ENCODE data around the gene STX2. TPM values are rescaled to one million over a fixed set of nuclear protein-coding genes. Genes with fewer than 3 reads are reported as not detected.

Gene STX2
- total RNA-seq, 3 donors from 2014 or later: 12.2 to 13.4 (median 12.7) TPM

DNA sequence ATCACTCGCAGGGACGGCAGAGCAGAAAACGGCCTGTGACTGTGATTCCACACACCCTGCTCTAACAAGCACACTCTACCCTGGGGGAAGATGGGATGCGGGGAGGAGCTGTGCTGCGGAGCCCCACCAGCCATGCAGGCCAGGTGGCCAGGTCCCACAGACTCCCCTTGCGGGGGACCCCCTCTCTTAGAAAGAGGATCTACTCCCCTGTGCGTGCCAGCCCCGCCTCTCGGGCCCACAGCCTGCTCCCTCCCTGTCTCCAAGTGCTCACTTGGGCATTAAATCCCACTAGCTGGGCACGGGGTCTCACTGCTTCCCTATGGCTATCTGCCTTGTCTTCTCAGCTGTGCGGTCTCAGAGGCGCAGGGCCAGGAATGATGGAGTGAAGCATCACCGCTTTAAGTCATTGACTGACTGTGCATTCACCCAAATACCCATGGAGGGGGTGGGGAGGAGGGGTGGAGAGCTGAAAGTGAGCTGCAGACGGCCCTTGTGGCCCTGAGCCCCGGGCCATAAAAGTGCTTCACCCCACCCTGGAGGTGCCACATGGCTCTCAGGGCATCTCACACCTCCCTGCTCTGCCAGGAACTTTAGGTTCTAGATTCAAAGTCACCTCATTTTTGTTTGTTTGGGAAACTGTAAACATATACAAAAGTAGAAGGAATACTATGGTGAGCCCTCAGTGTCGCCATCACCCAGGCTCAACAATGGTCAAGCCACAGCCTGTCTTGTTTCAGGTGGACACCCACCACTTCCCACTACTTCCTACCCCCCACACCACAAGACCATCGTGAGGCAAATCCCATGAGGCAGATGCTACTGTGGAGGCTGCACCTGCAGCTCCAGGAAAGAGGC, 9.4 kb downstream of the STX2 start:
- Mint-ChIP-seq H3K4me1 (ENCODE audit: low read depth) (peaks cover 20% of the 10 kb centered on the region), H3K4me3 (no peak overlapping the region), H3K9me3 (no peaks in the 10 kb centered on the region), H3K36me3 (ENCODE audit: insufficient read depth) (peaks cover 2% of the 10 kb centered on the region), H3K27me3 (ENCODE audit: low read depth) (no peaks in the 10 kb centered on the region)
- ATAC-seq: no peak
- DNase-seq: no peak

DNA sequence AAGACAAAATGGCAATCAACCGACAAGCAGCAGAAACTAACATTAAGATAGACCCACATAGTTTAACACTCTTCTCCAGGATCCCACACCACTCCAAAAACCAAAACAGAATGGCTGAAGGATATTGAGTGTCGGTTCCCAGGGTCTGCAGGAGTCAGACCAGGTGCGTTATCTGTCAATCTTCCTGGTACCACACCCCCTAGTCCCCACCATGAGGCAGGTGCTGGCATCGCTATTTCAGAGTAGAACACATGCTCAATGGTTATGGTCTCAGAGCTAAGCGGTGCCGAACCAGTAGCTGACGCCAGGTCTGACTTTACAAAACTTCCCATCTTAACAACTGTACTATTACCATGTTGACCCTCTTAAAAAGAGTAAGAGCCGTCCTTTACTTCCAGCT, 10.2 kb downstream of the STX2 start:
- Mint-ChIP-seq H3K9me3 (no peaks in the 10 kb centered on the region), H3K36me3 (ENCODE audit: insufficient read depth) (peaks cover 2% of the 10 kb centered on the region), H3K27me3 (ENCODE audit: low read depth) (no peaks in the 10 kb centered on the region), H3K4me1 (ENCODE audit: low read depth) (peaks cover 20% of the 10 kb centered on the region), H3K4me3 (no peak overlapping the region)
- no peak for ATAC-seq
- DNase-seq: no peak

DNA sequence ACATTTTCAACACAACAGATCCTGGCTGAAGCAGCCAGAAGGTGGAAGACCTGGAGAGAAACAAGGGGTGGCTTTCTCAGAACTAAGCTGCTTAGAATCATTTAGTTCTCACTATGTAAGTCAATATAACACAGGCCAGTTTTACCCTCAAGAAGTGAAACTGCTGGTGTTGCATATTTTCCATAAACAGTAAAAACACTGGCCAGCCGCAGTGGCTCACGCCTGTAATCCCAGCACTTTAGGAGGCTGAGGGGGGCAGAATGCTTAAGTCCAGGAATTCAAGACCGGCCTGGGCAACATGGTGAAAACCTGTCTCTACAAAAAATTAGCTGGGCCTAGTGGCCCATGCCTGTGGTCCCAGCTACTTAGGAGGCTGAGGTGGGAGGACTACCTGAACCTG, 11.6 kb downstream of the STX2 start:
- Mint-ChIP-seq H3K27me3 (ENCODE audit: low read depth) (no peaks in the 10 kb centered on the region), H3K4me3 (no peak overlapping the region), H3K9me3 (no peaks in the 10 kb centered on the region), H3K36me3 (ENCODE audit: insufficient read depth) (peaks cover 4% of the 10 kb centered on the region), H3K4me1 (ENCODE audit: low read depth) (peaks cover 11% of the 10 kb centered on the region)
- DNase-seq (no peak), ATAC-seq (no peak)

DNA sequence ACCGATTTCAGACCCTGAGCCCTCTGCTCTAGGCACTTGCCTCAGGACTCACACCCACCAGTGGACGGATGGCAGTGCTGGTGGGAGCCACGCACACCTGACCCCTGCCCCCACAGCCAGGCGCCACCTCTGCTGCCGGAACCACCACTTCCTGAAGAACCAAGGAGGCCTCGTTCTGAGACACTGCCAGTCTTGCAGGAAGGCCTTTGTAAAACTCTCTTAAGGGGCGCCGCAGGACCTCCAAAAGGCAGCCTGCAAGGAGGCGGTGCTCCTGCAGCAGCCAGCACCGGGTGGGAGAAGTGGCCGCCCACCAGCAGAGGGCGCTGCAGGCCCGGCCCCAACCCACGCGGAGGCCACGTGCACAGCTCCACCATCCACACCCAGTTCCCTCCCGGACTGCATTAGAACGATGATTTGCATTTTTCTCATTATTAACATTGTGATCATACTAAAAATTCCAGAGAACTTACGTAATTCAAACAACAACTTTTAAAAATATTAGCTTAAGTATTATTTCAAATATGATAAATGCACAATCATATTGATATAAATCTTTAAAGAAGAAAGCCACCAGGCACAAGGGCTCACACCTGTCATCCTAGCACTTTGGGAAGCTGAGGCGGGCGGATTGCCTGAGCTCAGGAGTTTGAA, 12.8 kb downstream of the STX2 start:
- peaks cover 4% of the 10 kb centered on the region for H3K36me3 Mint-ChIP-seq (ENCODE audit: insufficient read depth)
- DNase-seq (peak; percentile 77), ATAC-seq (peak; percentile 96 to 98)
- H3K27me3 Mint-ChIP-seq (ENCODE audit: low read depth): no peaks in the 10 kb centered on the region
- H3K9me3 Mint-ChIP-seq: no peaks in the 10 kb centered on the region
- H3K4me3 Mint-ChIP-seq: no peak overlapping the region
- H3K4me1 Mint-ChIP-seq (ENCODE audit: low read depth): peaks cover 8% of the 10 kb centered on the region

DNA sequence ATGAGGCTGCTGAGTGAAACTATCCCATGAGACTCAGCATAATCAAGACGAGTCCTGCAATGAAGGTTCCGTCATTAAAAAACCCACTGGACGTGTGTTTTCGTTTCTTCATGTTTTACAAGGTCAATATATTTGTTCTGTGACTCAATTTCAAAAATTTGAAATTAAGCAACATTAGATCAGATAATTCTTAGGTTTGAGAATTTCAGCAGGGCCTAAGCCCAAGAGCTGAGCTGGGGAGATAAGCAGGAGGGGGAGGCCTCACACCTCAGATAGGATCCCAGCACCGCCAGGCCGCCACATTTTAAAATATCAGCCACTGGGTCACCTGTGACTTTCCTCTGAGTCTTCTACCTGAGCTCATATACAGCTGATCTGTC, 13.3 kb downstream of the STX2 start:
- DNase-seq (no peak), ATAC-seq (no peak)
- Mint-ChIP-seq H3K4me1 (ENCODE audit: low read depth) (peaks cover 8% of the 10 kb centered on the region), H3K4me3 (no peak overlapping the region), H3K27me3 (ENCODE audit: low read depth) (no peaks in the 10 kb centered on the region), H3K9me3 (no peaks in the 10 kb centered on the region), H3K36me3 (ENCODE audit: insufficient read depth) (peaks cover 5% of the 10 kb centered on the region)

DNA sequence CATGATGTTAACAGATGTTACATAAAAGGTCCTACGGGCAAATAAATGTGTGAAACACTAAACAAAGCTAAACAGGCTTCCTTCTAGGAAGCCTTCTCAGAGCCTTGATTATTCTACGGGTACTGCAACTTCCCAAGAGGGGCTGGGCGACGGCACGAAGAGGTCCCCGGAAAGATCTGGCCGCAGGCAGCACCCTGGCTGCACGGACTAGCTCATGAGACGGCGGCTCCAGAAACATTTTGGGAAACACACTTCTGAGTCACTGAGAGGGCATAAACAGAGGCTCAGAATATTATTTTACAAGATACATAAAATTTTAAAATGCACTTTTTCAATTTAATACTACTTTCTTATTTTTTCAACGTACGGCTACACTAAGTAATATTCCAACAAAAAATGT, 19.4 kb downstream of the STX2 start:
- ATAC-seq: no peak
- peak overlapping the region; percentile 51 for H3K4me3 Mint-ChIP-seq
- DNase-seq: no peak
- H3K4me1 Mint-ChIP-seq (ENCODE audit: low read depth): peaks cover 5% of the 10 kb centered on the region
- no peaks in the 10 kb centered on the region for H3K9me3 Mint-ChIP-seq
- peaks cover 7% of the 10 kb centered on the region for H3K36me3 Mint-ChIP-seq (ENCODE audit: insufficient read depth)
- H3K27me3 Mint-ChIP-seq (ENCODE audit: low read depth): no peaks in the 10 kb centered on the region

DNA sequence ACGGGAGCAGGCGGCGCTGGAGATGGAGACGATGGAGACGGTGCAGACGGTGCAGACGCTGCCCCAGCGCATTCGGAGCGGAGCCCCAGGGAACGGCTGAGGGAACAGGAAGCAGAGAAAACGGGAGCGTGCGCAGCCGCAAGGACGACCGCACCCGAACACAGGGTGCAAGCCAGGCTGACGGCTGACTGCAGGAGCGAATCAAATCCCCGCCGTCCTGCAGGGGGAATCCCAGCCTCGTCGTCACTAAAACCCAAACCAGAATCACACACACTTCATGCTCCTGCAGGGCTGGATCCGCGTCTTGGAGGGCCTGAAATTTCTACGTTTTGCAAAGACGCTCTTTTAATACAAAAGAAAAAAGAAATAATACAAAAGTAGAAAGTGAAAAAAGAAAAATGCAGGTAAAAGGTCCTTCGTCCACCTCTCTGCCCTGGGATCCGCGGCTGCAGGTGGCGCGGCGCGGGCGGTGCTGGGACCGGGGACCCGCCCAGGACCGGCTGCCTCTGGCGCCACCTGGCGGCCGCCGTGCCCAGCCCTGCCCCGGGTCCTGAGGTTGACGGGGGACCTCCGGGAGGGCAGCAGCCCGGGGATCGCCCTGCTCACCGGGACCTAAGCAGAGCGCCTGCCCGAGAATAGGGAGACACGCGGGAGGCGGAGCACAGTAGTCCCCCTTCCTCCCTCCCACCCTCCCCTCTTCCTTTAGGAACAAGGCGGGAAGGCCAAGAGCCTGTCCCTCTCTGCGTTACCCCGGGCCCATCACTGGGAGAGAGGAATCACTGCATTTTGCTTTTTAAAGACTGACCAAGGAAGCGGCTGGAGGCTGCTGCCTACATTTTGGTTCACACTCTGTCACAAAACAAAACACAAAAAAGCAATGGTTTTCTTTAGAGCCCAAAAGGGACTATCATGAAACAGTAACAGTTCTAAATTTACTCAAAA, 20.1 kb downstream of the STX2 start:
- Mint-ChIP-seq H3K4me3 (peak overlapping the region; percentile 86), H3K27me3 (ENCODE audit: low read depth) (no peaks in the 10 kb centered on the region), H3K36me3 (ENCODE audit: insufficient read depth) (peaks cover 11% of the 10 kb centered on the region), H3K4me1 (ENCODE audit: low read depth) (peaks cover 5% of the 10 kb centered on the region), H3K9me3 (no peaks in the 10 kb centered on the region)
- ATAC-seq (peak; percentile 97), DNase-seq (peak; percentile 76)

DNA sequence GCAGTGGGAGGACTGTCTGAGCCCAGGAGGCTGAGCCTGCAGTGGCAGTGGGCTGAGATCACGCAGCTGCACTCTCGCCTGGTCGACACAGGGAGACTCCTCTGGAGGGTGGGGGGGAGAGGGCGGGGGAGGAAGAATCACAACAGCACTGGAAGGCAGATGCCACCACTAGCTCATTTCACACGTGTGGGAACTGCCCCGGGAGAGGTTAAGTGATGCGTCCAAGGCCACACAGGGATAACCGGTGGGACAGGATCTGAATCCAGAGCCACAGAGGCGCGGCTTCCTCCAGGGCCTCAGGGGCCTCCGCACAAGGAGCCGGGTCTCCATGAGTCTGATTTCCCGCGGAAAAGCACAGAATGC, 20.8 kb downstream of the STX2 start:
- H3K9me3 Mint-ChIP-seq: no peaks in the 10 kb centered on the region
- DNase-seq (no peak), ATAC-seq (peak in 1 of 2 donors; percentile 6)
- no peaks in the 10 kb centered on the region for H3K27me3 Mint-ChIP-seq (ENCODE audit: low read depth)
- H3K4me3 Mint-ChIP-seq: peak overlapping the region; percentile 86
- peaks cover 10% of the 10 kb centered on the region for H3K36me3 Mint-ChIP-seq (ENCODE audit: insufficient read depth)
- H3K4me1 Mint-ChIP-seq (ENCODE audit: low read depth): peaks cover 5% of the 10 kb centered on the region

DNA sequence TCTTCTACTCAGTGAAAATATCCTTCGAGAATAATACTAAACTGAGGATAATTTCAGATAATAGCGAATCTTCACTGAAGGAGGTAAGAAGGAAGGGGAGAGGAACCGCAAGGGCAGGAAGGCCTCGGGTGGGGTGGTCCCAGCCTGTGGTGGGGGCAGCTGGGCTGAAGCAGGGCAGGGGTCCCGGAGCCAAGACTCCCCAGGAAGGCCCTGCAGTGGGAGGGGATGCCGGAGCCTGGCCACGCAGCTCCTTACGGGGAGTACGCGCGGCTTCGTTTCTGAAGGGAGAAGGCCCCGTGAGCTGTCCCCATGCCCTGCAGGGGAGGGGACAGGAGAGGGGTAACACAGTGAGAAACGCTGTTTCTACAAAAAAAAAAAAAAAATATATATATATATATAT, 21.2 kb downstream of the STX2 start:
- ATAC-seq (no peak), DNase-seq (no peak)
- Mint-ChIP-seq H3K9me3 (no peaks in the 10 kb centered on the region), H3K4me3 (peak overlapping the region; percentile 58), H3K36me3 (ENCODE audit: insufficient read depth) (peaks cover 10% of the 10 kb centered on the region), H3K4me1 (ENCODE audit: low read depth) (peaks cover 5% of the 10 kb centered on the region), H3K27me3 (ENCODE audit: low read depth) (no peaks in the 10 kb centered on the region)

DNA sequence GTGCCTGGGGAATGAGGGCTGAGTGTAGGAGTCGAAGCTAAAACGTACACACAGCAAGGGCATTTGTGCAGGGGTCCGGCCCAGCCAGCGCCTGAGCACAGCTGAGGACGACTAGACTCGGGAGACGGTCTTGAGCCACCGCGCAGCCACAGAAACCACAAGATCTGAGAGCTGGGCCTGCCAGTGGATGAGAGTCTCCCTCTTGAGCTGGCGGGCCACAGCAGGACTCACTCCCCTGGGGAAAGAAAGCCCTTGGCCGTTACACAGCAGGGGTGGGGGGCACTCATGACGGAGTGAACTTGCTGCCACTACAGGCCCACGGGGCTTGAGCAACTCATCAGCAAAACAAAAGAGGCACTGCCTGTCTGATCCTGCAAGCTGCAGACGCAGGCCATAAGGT, 23.0 kb downstream of the STX2 start:
- Mint-ChIP-seq H3K4me3 (no peak overlapping the region), H3K4me1 (ENCODE audit: low read depth) (peaks cover 5% of the 10 kb centered on the region), H3K36me3 (ENCODE audit: insufficient read depth) (peaks cover 13% of the 10 kb centered on the region), H3K9me3 (no peaks in the 10 kb centered on the region), H3K27me3 (ENCODE audit: low read depth) (no peaks in the 10 kb centered on the region)
- no peak for ATAC-seq
- DNase-seq: no peak

DNA sequence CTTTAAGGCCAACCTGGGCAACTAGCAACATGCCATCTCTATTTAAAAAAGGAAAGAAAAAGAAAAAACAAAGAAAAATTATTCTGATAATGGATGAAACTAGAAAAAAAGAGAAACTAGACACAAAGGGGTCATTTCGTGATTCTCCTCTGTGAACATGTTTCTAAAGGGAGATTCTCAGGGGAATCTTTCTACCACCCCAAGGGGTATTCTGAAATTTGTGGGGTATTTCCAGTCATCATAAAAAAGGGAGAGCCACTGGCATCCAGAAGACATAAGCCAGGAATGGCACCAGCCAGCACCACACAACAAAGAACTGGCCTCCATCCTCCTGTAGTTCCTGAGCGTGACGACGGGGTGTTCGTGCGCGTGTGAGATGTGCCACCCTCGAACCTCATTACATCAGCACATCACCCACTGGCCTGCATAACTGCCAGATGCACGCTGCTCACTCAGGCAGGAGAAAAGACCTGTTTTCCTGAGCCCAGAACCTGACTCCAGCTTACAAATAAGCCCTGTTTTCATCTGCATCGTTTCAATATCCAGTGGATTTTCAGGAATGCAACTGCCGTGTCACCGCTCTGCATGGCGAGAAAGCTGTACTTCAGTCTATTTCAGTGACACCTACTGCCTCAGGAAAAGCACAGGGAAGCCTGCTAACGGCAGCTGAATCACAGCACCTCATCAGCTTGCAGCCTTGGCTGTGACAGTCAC, 23.9 kb downstream of the STX2 start:
- Mint-ChIP-seq H3K27me3 (ENCODE audit: low read depth) (no peaks in the 10 kb centered on the region), H3K4me1 (ENCODE audit: low read depth) (peaks cover 5% of the 10 kb centered on the region), H3K36me3 (ENCODE audit: insufficient read depth) (peaks cover 10% of the 10 kb centered on the region), H3K9me3 (no peaks in the 10 kb centered on the region), H3K4me3 (no peak overlapping the region)
- DNase-seq (no peak), ATAC-seq (no peak)

DNA sequence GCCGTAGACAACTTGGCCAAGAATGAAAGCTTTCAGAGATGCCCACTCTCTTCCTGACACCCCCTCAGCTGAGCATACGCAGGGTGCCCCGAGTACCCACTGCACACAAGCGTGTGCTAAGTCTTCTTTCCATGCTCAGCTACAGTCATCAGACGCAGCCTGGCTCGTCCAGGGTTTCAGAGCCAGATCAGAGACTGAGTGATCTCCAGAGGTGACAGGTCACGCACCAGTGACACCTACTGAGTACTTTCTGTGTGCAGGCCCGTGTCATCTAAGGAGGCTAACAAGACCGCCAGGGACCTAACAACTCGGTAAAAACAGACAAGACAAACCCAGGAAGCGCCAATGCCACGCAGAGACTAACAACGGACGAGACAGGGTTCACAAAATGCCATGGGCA, 25.1 kb downstream of the STX2 start:
- peaks cover 17% of the 10 kb centered on the region for H3K36me3 Mint-ChIP-seq (ENCODE audit: insufficient read depth)
- ATAC-seq (no peak), DNase-seq (no peak)

DNA sequence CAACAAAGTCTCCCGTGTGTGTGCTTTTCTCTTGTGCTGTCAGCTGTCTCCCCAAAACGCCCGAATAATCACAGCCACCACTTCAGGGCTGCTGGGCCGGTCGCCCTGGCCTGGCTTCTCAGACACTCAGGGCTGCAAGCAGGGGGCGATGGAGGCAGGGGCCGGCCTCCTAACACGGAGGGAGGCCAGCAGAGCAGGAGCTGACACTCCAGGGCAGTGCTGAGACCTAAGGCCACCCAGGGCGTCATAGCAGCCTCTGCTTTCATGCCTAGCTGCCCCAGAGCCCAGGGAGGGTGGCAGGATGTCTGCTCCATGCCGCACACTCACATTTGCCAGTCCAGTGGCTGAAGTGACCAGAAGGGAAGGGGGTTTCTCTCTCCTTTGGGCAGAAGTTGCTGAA, 25.6 kb downstream of the STX2 start:
- peaks cover 19% of the 10 kb centered on the region for H3K36me3 Mint-ChIP-seq (ENCODE audit: insufficient read depth)
- no peaks in the 10 kb centered on the region for H3K9me3 Mint-ChIP-seq
- ATAC-seq (no peak), DNase-seq (no peak)
- no peaks in the 10 kb centered on the region for H3K27me3 Mint-ChIP-seq (ENCODE audit: low read depth)
- no peak overlapping the region for H3K4me3 Mint-ChIP-seq
- peaks cover 2% of the 10 kb centered on the region for H3K4me1 Mint-ChIP-seq (ENCODE audit: low read depth)

More for the DNA sequence above, 25.1 kb downstream of the STX2 start:
- H3K9me3 Mint-ChIP-seq: no peaks in the 10 kb centered on the region
- H3K27me3 Mint-ChIP-seq (ENCODE audit: low read depth): no peaks in the 10 kb centered on the region
- H3K4me3 Mint-ChIP-seq: no peak overlapping the region
- H3K4me1 Mint-ChIP-seq (ENCODE audit: low read depth): peaks cover 5% of the 10 kb centered on the region

DNA sequence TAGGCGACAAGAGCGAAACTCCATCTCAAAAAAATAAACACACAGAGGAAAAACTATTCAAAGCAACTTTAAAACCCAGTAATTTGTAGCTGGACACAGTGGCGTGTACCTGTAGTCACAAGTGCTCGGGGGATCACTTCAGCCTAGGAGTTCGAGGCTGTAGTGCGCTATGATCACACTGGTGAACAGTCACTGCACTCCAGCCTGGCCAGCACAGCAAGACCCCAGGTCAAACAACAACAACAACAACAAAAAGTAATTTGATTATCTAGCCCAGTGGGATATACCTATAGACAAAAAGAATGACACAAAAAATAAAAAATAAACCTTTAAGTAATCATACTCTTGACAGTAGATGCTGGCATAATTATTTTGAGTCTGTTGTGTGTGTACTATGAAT, 29.3 kb downstream of the STX2 start:
- DNase-seq (no peak), ATAC-seq (no peak)
- Mint-ChIP-seq H3K27me3 (ENCODE audit: low read depth) (no peaks in the 10 kb centered on the region), H3K9me3 (no peaks in the 10 kb centered on the region), H3K4me1 (ENCODE audit: low read depth) (no peaks in the 10 kb centered on the region), H3K4me3 (no peak overlapping the region), H3K36me3 (ENCODE audit: insufficient read depth) (peaks cover 46% of the 10 kb centered on the region)
